HG03439 (cell line): ENCODE data around the gene TRAM2.
A peak's percentile ranks its signal among the peaks of the same experiment; 100 is the strongest.
"Not testable (repeated sequence)": the region's sequence is repeated elsewhere in the genome, so short reads cannot be mapped to it uniquely, and the experiment has no call there.

Experiments used
- ATAC-seq: cut with Tn5 transposase; IDR thresholded peaks from one replicate; pipeline ENCODE4 v1.9.1; 2021; ENCODE audit warnings: mild to moderate bottlenecking, moderate library complexity; ENCODE audit not compliant: unreplicated experiment

Gene TRAM2

DNA sequence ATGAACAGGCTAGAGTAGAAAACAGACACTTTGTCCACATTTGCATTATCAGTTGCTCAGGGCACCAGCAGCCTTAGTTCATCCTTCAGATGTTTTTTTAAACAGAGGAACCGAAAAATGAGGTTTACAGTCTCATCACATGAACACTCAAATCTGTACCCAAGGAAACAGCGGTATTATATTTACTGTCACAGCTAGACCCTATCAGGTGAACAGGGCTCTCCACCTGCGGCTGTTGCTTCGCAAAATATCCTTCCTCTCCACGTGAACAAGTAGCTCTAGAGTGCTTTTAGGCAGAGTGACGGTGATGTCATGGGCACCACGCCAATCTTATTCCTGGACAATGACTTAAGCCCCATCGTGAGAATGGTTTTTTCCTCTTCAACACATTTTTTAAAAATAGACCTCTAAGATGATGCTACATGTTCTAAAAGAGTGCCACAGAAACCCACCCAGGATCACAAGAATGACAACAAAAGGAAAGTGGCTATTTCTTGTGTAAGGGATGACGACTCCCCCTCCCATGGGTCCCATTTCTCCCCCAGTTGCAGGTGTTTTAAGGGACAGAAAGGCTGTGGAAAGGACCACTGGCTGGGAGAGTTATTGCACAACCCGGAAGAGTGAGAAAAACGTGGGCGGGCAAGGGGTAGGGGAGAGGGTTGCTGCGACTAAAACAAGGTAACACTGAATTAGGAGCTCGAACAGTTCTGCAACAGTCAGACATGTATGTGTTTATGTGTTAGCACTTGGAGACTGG is 79.0 kb downstream of the TRAM2 start:
- peak; percentile 86 for ATAC-seq

DNA sequence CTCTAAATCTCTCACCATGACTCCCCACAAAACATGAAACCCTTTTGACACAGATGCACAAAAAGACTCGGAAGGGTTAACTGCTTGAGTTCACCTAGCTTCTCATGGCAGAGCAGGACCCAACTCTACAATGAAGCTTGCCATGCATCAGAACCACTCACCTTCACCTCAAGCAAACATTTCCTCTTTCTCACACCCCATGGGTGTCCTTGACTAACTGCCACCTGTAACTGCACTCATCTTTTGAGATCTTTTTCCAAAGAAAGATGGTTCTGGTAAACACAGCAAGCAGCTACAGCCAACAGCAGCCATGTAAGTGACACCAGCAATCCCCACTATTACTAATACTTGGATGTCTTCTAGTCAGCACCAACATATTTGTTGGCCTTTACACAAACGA is 80.2 kb downstream of the TRAM2 start:
- no peak for ATAC-seq

DNA sequence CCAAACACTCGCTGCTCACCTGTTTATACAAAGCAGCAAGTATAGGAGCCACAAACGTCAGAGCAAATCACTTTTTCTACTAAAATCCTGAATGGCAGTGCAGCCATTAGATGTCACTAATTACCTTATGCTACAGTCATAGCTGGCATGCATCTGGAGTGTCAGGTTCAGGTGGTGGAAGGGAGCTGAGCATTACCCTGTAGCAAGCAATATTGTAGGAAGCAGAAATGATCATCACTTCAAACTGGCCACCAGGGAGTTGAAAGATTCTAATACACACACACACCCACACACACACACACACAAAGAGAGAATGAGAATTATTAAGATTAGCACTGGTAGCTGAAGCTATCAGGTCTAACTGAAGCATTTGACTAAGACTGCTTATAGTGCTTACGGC is 80.9 kb downstream of the TRAM2 start:
- no peak for ATAC-seq

DNA sequence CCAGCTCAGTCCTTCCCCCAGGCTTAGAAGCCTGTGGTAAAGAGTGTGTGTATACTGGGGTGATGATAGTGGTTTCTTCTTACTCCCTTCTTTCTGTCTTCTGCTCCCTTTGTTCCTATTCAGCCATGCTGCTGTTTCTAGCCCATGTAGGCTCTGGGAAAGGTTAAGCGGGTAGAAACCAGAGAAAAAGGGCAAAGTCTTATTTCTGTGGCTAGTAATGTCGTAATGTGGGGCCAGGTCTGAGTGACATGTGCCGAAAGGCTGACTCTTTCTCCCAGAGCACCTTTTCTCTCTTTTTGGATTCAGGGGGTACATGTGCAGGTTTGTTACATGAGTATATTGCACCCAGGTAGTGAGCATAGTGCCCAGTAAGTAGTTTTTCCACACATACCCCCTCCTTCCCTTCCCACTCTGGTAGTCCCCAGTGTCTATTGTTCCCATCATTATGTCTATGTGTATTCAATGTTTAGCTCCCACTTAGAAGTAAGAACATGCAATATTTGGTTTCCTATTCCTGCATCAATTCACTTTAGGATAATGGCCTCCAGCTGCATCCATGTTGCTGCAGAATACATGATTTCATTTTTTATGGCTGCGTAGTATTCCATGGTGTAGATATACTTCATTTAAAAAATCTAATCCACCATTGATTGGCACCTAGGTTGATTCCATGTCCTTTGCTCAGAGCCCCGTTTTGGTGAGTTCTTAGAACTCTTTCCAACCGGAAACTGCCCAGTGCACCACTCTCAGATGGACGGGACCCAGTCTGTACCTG is 82.4 kb downstream of the TRAM2 start:
- ATAC-seq = no peak

DNA sequence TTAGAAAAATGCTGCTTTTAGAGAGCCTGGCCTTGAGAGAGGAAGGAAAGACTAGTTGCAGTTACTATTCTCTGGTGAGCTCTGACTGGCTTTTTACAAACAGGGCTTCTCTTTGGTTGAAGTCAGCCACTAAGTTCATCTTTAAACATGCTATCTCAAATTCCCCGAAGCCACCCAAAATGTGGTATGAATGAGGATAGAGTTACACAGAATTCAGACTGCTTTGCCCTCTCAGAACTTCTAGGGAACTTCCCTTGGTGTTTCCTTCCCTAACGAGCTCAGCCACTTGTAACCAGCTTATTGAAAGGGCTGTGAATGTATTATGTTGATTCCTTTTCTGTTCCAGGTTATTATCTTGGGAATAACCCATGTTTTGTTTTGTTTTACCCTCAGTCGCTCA is 83.2 kb downstream of the TRAM2 start:
- ATAC-seq = no peak

DNA sequence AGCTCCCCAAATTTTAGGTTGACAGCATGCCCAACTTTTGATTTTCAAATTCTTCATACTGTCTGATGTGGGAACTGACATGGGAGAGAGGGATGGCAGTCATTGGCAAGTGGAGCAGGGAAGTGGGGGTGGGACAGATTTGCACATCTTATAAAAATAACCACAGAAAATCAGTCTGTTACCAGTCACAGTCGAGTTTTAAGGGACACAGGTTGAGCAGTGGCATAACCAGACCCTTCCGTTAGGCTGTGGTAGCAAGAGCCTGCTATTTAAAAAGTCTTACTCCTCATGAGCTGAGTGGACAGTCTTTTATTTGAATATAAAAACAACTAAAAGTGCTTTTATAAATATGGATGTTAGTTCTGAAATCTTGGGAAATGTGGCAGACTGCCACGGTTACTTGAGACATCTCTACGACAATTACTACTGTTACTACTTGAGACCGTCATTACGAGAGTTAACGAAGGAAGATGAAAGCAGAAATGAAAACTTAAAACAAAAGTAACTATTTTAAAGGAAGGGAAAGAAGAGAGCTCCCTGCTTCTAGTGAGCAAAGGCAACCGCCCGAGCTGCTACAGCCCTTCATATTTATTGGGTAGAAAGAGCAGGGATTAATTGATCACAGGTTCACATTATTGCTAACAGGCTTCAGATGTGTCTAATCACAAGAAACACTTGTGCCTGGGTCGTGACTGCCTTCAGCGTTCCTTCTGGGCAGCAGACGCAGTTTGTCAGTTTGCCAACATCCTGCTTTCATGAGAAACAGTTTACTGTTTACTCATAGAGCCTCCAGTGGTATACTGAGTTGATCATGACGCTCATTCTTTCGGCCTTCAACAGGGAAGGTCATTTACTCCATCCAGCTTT is 85.4 kb downstream of the TRAM2 start:
- peak; percentile 70 for ATAC-seq

DNA sequence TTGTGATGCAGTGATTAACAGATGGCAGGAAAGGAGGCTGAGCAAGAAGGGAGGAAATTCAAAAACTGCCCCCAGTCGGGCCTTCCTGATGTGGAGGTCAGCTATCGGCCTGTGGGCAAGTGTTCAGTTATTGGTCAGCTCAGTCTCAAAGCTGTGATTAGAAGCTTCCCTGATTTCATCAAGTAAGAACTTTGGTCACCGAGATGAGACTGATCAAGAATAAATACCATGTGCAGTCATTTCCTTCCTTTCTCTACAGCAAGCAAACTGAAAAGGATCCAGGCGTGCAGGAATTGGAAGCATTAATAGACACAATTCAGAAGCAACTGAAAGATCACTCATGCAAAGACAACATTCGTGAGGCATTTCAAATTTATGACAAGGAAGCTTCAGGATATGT is 87.0 kb downstream of the TRAM2 start:
- ATAC-seq = no peak

DNA sequence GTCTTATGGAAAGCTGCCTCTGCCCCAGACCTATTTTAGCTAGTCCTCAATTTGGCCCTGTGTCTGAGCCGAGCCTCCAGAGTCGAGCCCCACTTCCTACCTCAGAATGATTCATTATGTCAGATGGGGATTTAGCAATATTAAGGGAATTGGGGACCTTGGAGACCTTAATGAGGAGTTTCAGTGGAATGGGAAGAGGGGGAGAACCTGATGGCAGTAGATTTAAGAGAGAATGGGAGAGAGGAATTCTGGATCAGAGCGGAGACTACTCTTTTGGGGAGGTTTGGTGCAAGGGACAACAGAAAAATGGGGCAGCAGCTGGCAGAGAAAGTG is 93.2 kb downstream of the TRAM2 start:
- ATAC-seq = no peak

DNA sequence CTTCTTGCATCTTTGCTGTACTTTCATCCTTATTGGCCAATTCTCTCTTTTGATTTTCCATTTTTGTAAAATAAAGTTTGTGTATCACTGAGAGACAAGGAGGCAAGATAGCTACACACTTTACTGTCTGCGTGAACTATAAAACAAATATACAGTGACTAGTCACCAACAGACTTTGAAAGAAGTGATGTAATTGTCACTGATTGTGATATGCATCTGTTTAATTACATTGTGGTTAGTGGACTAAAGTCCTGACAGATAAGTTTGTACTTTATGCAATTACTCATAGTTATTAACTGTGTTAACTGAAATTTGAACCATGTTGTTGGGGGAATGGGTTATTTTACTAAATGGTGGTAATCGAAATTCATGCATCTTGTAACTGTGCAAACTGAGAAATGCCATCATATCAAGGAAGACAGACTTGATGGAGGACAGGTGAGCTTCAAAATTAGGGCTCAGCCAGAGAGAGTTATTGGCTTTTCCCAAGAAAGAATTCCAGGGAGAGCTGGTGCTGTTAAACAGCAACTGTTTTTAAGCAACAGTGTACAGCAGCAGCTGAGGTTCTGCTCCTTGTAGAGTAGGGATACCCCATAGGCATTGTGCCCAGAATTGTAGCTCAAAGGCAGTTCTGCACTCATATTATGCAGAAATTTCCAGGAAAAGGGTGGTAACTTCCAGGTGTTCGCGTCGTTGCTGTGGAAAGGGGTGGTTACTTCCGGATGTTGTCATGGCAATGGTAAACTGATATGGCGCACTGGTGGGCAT is 93.8 kb downstream of the TRAM2 start:
- ATAC-seq = no peak

DNA sequence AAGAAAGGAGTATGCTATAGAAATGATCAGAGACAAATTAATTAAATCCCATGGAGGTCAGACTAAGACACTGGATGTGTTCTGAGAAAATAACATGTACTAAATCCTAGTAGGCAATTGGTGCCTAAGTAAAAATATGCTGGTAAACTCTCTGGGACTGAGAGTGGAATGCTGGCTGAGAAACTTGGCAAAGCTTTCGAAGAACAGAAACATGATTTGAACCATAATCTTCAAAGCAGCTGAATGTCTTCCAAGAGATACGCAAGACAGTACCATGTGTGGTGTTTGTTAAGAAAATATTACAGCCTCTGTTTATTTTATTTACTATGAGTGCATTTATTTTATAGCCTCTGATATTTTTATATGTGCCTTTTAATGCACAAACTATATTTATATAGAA is 101.6 kb downstream of the TRAM2 start:
- no peak for ATAC-seq

DNA sequence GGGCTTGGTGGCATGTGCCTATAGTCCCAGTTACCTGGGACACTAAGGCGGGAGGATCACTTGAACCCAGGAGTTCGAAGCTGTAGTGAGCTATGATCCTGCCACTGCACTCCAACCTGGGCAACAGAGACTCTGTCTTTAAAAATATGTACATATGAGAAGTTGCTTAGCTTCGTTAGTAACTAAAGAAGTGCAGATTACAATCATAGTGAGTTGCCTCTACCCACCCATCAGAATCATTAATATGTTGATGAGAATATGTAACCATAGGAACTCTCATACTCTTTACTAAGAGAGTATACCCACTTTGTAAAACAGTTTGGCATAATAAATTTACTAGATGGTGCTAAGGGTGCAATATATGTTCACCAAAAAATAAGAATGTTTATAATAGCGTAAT is 102.7 kb downstream of the TRAM2 start:
- ATAC-seq = no peak

DNA sequence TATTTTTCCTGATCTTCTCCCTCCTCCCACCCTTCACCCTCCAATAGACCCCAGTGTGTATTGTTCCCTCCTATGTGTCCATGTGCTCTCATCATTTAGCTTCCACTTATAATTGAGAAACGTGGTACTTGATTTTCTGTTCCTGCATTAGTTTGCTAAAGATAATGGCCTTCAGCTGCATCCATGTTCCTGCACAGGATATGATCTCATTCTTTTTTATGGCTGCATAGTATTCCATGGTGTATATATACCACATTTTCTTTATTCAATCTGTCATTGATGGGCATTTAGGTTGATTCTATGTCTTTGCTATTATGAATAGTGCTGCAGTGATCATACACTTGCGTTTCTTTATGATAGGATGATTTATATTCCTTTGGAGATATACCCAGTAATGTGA is 115.7 kb downstream of the TRAM2 start:
- not testable (repeated sequence) for ATAC-seq

DNA sequence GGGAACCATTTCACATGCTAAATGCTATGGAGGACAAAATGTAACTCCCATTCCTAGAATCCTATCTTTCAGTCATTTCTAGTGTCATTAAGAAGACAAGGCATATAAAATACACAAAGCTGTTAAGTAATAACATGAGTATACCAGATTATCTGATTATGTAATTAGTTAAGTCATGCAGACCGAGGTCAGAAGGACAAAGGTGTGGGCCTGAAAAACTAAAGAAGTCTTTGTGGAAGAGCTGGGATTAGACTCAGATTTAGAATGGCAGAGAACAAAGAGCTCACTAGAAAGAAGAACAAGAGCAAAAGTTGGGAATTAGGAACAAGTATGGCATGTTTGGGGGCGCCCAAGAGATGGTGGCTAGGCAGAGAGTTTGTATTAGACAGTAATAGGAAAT is 119.8 kb downstream of the TRAM2 start:
- ATAC-seq = no peak

DNA sequence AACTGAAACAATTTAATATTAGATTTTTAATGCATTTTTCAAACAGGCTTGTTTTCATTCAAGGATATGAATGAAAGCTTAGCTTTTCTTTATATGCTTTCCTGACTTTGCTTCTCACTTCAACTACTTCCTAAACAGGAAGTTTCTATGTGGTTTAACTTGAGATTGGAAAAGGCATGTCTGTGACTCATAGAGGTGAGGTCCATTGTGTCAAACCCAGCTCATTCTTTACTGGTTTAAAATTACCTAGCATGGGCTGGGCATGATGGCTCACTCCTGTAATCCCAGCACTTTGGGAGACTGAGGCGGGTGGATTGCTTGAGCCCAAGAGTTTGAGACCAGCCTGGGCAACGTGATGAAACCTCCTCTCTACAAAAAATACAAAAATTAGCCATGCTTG is 122.3 kb downstream of the TRAM2 start:
- ATAC-seq = no peak
